AG09309 (cell line): ENCODE data around the gene THAP12.
"Not testable (repeated sequence)": the region's sequence is repeated elsewhere in the genome, so short reads cannot be mapped to it uniquely, and the experiment has no call there.

Experiments
- DNase-seq: peaks from one replicate; pipeline ENCODE4 v3.0.0-alpha.2; 2010; ENCODE audit warnings: low read depth
- H3K4me3 ChIP-seq: 2 replicates; pipeline ENCODE4 v1.5.1; 2011; ENCODE audit warnings: mild to moderate bottlenecking, low read depth, low read length, moderate library complexity; ENCODE audit not compliant: control insufficient read depth
- CTCF ChIP-seq: IDR thresholded peaks from 2 replicates; pipeline ENCODE4 v1.5.1; 2011; ENCODE audit warnings: mild to moderate bottlenecking, low read depth, low read length, inconsistent platforms; ENCODE audit not compliant: insufficient read depth, control insufficient read depth; ENCODE audit errors: missing control alignments

Gene THAP12

GRCh38 chr11:76410851-76411357 is 30.0 kb upstream of the THAP12 start:
- DNase-seq, result no peak
- TF ChIP-seq CTCF, result no peak
- H3K4me3 ChIP-seq, result no peak overlapping the region

GRCh38 chr11:76408171-76408965 is 27.4 kb upstream of the THAP12 start:
- H3K4me3 ChIP-seq, result no peak overlapping the region
- no peak for TF ChIP-seq CTCF
- no peak for DNase-seq

GRCh38 chr11:76406359-76406758 is 25.4 kb upstream of the THAP12 start:
- no peak for DNase-seq
- no peak overlapping the region for H3K4me3 ChIP-seq
- no peak for TF ChIP-seq CTCF

GRCh38 chr11:76401484-76401883 is 20.6 kb upstream of the THAP12 start:
- not testable (repeated sequence) for DNase-seq

GRCh38 chr11:76400967-76401366 is 20.0 kb upstream of the THAP12 start:
- no peak overlapping the region for H3K4me3 ChIP-seq
- no peak for TF ChIP-seq CTCF
- DNase-seq, result no peak

More at GRCh38 chr11:76401484-76401883, 20.6 kb upstream of the THAP12 start:
- not testable (repeated sequence) for H3K4me3 ChIP-seq

- no peak overlapping the region for H3K4me3 ChIP-seq
- TF ChIP-seq CTCF, result no peak
- no peak for DNase-seq
These were observed 16.5 kb upstream of the THAP12 start for GRCh38 chr11:76397383-76397782.

GRCh38 chr11:76395296-76395695 is 14.4 kb upstream of the THAP12 start:
- H3K4me3 ChIP-seq, result no peak overlapping the region
- TF ChIP-seq CTCF, result no peak
- DNase-seq, result no peak
